KMS-11 (cell line): Measurements from ENCODE around the gene TCF4.

Source experiments
- H2AFZ ChIP-seq: fragments of 200-600 bp; sonication (generic); 2 replicates; pipeline ENCODE4 v1.6.1; 2016; ENCODE audit warnings: antibody characterized with exemption, mixed run types, low read depth
- H3K27ac ChIP-seq: fragments of 200-600 bp; sonication (generic); 2 replicates; pipeline ENCODE4 v1.6.1; 2016; ENCODE audit warnings: mild to moderate bottlenecking, mixed run types
- H3K27me3 ChIP-seq: fragments of 200-600 bp; sonication (generic); 2 replicates; pipeline ENCODE4 v1.6.1; 2017; ENCODE audit warnings: mild to moderate bottlenecking, low read depth, mixed run types, moderate library complexity; ENCODE audit not compliant: insufficient read depth
- H3K36me3 ChIP-seq: fragments of 200-600 bp; sonication (generic); 2 replicates; pipeline ENCODE4 v1.6.1; 2017; ENCODE audit warnings: mild to moderate bottlenecking, mixed run types; ENCODE audit not compliant: insufficient read depth
- H3K4me1 ChIP-seq: fragments of 200-600 bp; sonication (generic); 2 replicates; pipeline ENCODE4 v1.6.1; 2016; ENCODE audit warnings: mild to moderate bottlenecking, low read depth, mixed run types; ENCODE audit not compliant: poor library complexity, severe bottlenecking
- H3K4me2 ChIP-seq: fragments of 200-600 bp; sonication (generic); 2 replicates; pipeline ENCODE4 v1.7.0; 2016; ENCODE audit warnings: mild to moderate bottlenecking, mixed run types
- H3K4me3 ChIP-seq: fragments of 200-600 bp; sonication (generic); IDR thresholded peaks from 2 replicates; pipeline ENCODE4 v1.6.1; 2017; ENCODE audit warnings: low read depth, low read length, mixed read lengths; ENCODE audit not compliant: insufficient read depth
- H3K79me2 ChIP-seq: fragments of 200-600 bp; sonication (generic); 2 replicates; pipeline ENCODE4 v1.6.1; 2016; ENCODE audit warnings: low read depth, mixed run types; ENCODE audit not compliant: insufficient read depth
- H3K9ac ChIP-seq: fragments of 200-600 bp; sonication (generic); 2 replicates; pipeline ENCODE4 v1.6.1; 2016; ENCODE audit warnings: mild to moderate bottlenecking, mixed run types
- H4K20me1 ChIP-seq: fragments of 200-600 bp; sonication (generic); 2 replicates; pipeline ENCODE4 v1.6.1; 2016; ENCODE audit warnings: mild to moderate bottlenecking, mixed run types; ENCODE audit not compliant: insufficient read depth
- CTCF ChIP-seq: fragments of 200-600 bp; sonication (generic); conservative IDR thresholded peaks from 2 replicates; pipeline ENCODE4 v1.6.1; 2017; ENCODE audit warnings: low read depth, mild to moderate bottlenecking, antibody characterized with exemption, low read length, moderate library complexity, mixed read lengths

The TCF4 gene

DNA sequence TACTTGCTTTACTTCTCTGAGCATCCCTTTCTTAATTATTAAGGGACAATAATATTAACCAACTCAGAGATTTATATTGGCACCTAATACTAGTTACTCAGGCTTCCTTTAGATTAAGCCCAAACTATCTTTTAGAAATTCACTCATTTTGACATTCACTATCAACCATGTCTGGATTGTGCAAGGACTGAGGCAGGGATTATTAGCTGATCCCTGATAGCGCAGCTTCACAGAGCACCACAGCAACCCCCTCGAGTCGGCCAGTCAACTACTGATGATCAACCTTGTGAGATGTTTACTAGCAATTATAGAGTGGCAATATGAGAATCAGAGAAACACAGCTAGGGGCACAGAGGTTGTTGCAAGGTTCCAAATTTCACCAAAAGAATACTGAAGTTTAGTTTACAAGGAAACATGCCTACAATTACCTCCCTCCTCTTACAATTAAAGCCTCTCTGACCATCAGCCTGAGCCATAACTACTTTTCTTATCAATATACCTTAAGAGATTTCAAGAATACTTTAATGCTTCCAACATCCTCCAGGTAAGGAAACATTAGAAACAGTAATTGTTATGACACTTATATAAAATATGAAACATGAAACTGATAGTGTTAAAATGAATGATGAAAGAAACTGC is 191.6 kb downstream of the TCF4 start:
- Histone ChIP-seq H3K79me2 (no peaks in the 10 kb centered on the region), H3K36me3 (no peaks in the 10 kb centered on the region), H4K20me1 (no peaks in the 10 kb centered on the region), H3K27me3 (no peaks in the 10 kb centered on the region), H2AFZ (no peak overlapping the region), H3K27ac (no peak overlapping the region), H3K4me3 (no peak overlapping the region), H3K9ac (no peak overlapping the region), H3K4me2 (no peak overlapping the region), H3K4me1 (no peaks in the 10 kb centered on the region)
- no peak for TF ChIP-seq CTCF

- H3K79me2 ChIP-seq, result no peaks in the 10 kb centered on the region
- H3K4me2 ChIP-seq, result no peak overlapping the region
- no peak for TF ChIP-seq CTCF
- no peaks in the 10 kb centered on the region for H3K36me3 ChIP-seq
- H3K4me3 ChIP-seq, result no peak overlapping the region
- no peaks in the 10 kb centered on the region for H3K27me3 ChIP-seq
- no peaks in the 10 kb centered on the region for H3K4me1 ChIP-seq
- no peak overlapping the region for H3K27ac ChIP-seq
- no peak overlapping the region for H2AFZ ChIP-seq
- H4K20me1 ChIP-seq, result no peaks in the 10 kb centered on the region
- no peak overlapping the region for H3K9ac ChIP-seq
Measured at GRCh38 chr18:55395799-55396198, 192.2 kb downstream of the TCF4 start.

DNA sequence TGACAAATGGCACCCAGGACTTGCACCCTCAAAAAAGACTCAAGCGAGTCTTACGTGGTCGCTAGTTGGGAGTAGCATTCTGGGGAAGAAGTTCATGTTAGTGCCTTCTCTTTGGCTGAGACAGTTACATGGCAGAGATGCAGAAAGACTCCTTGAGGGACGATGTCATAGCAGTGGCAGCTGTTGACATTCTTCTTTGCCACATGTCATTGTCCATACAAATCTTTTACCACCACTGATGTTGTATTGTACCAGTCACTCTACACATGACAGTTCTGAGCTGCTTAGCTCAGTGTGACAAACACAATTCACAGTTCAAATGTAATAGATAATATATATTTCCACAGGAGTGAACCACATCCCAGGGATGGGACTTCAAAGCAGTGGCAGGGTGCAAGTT is 197.1 kb downstream of the TCF4 start:
- Histone ChIP-seq H2AFZ (no peak overlapping the region), H3K27me3 (no peaks in the 10 kb centered on the region), H3K36me3 (no peaks in the 10 kb centered on the region), H3K27ac (no peak overlapping the region), H3K4me1 (no peaks in the 10 kb centered on the region), H3K79me2 (no peaks in the 10 kb centered on the region), H4K20me1 (no peaks in the 10 kb centered on the region), H3K4me2 (no peak overlapping the region), H3K9ac (no peak overlapping the region), H3K4me3 (no peak overlapping the region)
- no peak for TF ChIP-seq CTCF

DNA sequence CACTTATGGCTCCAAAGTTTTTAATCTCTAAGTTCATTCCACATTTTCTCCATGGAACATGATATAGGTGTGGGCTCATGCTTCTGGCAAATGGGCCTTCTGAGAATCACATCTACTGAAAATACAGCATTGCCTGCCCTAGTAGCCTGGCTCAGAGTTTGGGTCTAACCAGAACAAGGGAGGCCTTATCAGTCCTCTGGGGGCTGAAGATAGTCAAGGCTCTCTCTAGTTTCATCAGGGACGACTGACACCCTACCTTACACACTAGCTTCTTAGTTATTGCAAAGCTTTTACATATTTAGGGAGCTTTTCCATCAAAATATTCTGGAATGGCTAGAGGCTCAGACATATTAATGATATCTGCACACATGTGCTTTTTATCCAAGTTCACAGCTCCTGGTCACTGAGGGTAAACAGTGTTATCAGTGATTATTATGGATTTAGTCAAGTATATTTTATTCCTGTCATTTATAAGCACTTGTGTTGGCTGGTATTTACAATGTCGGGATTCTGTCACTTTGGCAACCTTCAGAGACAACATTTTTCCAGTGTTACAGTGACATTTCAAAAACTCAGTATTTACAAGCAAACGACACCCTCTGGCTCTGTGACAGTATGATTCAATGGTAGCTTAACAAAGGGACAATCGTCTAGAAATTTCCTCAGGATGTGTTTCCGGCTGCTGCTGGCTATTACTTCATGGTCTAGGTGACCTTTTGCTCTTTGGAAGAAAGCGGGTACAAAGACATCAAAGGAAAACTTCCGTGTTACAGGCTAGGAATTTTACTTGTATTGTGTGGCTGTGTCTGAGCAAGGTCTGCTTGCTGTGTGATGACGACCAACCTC is 200.6 kb downstream of the TCF4 start:
- H2AFZ ChIP-seq, result no peak overlapping the region
- H3K36me3 ChIP-seq, result no peaks in the 10 kb centered on the region
- no peaks in the 10 kb centered on the region for H4K20me1 ChIP-seq
- no peak for TF ChIP-seq CTCF
- H3K4me1 ChIP-seq, result peaks cover 1% of the 10 kb centered on the region
- no peaks in the 10 kb centered on the region for H3K27me3 ChIP-seq
- no peak overlapping the region for H3K9ac ChIP-seq
- H3K4me3 ChIP-seq, result no peak overlapping the region
- H3K27ac ChIP-seq, result no peak overlapping the region
- peaks cover 9% of the 10 kb centered on the region; the same call in 1 of the 2 replicates for H3K79me2 ChIP-seq
- no peak overlapping the region for H3K4me2 ChIP-seq
